GM19372 (cell line): ENCODE measurements around the gene ACTR3C.
A peak's percentile ranks its signal among the peaks of the same experiment; 100 is the strongest.
"Not testable (repeated sequence)": the region's sequence is repeated elsewhere in the genome, so short reads cannot be mapped to it uniquely, and the experiment has no call there.

ENCODE experiments used
- ATAC-seq: cut with Tn5 transposase; IDR thresholded peaks from one replicate; pipeline ENCODE4 v1.9.1; 2021; ENCODE audit warnings: mild to moderate bottlenecking, low read depth, moderate library complexity; ENCODE audit not compliant: unreplicated experiment

Gene ACTR3C

DNA sequence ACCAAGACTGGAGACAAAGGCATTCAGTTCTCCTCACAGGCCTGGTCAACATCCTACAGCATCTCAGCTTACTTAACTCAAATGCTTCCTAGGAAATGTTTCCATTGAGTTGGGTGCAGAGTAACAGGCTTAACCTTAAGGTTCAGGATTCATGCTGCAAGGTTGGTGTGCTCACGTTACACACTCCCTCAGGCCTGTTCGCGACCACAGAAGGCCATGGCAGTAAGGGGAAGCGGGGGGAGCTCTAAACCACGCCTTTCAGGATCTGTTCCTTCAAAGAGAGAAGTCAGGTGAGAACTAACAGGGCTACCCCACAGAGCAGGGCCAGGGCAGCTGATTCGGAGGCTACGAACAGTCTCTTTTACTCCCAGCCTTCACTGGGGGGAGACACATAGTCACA lies 35.5 kb downstream of the ACTR3C start:
- not testable (repeated sequence) for ATAC-seq

- ATAC-seq = not testable (repeated sequence)
These were observed 37.2 kb downstream of the ACTR3C start for GRCh38 chr7:150285849-150286754.

GRCh38 chr7:150283608-150284007 lies 39.7 kb downstream of the ACTR3C start:
- ATAC-seq = not testable (repeated sequence)

DNA sequence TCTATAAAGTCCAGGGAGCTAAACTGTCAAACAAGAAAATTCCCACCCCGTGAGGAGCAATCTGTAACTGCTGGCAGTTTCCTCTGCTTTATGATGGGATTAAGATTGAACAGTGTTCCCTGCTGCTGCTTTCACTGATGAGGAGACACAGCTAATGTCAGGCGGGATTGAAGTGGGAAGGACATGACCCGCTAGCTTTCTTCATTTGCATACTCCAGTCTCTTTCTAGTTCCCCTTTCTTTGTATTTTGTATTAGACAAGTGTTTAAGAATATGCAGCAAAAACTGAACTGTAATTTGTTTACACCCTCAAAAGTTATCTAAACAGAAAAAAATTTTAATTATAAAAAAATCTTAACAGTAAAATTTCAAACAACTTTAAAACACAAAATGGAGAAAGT lies 40.2 kb downstream of the ACTR3C start:
- not testable (repeated sequence) for ATAC-seq

- not testable (repeated sequence) for ATAC-seq
These were observed 41.5 kb downstream of the ACTR3C start for GRCh38 chr7:150281681-150282403.

DNA sequence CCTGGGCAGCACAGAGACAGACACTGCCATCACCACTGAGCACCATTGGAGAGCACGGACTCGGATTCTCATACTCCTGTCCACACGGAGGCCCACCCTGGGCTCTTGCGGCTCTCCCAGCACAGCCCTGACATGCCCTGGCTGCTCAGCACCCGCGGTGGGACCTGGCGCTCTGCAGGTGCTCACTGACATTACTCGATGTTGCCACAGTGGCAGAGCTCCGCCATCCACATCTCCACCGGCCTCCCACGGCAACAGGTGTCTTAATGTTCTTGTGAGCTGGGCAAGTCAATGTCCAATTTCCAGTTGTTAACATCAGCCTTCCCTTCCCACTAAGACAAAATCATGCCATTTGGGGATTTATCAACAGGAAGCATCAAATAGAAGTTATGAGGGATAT lies 45.0 kb downstream of the ACTR3C start:
- ATAC-seq = not testable (repeated sequence)

DNA sequence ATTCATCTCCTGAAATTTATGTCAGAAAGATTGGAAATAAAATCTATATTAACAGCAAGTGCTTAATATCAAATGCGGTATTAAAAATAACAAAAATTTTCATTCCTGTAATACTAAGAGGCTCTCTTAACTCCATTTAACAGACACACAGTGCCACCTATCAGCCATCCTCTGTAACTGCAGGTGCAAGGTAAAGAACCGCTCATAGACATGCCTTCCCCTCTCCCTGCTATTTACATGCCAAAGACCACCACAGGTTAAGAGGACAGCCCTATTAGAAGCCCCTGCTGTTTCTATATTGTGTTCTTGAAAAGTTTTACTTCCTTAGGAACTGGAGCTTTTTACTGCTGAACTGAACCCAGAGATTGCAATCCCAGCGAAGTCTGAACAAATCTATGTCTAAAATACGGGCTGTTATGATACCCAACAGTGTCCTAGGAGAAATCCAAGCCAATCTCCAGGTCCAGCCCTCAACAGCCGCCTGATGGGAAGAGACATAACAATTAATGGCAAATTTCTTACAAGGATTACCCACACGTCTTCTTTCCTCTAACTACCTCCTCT lies 47.1 kb downstream of the ACTR3C start:
- peak; percentile 65 for ATAC-seq

GRCh38 chr7:150271898-150272297 lies 51.4 kb downstream of the ACTR3C start:
- ATAC-seq = not testable (repeated sequence)

DNA sequence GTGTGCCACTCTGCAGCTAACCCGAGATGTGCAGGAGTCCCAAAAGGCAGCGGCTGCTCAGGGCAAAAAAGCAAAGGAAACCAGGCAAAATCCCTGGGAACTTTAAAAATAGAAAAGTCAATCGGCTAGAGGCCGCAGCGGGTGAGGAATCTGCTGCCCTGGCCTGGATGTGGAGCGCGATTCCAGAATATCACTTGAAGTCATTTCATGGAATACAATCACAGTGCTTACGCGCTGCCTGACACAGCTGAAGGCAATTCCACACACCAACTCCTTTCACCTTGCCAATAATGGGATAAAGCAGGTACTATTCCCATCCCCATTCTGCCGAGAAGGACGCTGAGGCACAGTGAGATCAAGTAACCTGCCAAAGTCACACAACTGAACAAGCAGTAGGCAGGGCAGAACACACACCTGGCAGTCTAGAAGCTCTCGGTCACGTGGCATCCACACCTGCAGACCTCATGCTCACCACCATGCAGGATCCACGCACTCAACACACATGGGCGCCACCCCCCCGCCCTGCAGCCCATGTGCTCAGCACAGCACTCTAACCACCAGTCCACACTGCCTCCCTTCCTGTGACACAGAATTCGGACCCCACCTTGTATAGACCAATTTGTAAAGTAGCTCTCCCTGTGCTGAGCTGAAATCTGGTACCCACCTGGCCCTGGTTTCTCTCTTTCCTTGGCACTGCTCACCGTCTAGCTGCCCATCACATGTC lies 53.1 kb downstream of the ACTR3C start:
- not testable (repeated sequence) for ATAC-seq

DNA sequence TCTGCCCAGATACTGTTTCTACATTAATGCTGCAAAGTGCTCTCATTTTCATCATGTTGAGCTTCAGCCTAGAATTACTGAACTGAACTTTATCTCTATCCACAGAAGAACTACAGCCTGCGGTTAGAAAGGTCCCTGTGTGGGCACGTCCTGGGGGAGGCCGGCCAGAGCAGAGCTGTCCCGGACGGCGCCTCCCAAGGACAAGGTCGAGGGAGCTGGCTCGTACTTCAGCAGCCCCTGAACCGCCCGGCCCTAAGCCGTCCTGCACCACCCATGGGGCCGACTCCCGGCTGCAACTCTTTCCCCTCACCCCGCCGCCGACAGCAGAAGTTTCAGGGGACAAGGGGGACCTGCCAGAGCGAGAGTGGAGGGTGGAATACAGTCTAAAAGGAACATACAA lies 54.5 kb downstream of the ACTR3C start:
- ATAC-seq = not testable (repeated sequence)

- not testable (repeated sequence) for ATAC-seq
These were observed 55.1 kb downstream of the ACTR3C start for GRCh38 chr7:150268287-150268686.

DNA sequence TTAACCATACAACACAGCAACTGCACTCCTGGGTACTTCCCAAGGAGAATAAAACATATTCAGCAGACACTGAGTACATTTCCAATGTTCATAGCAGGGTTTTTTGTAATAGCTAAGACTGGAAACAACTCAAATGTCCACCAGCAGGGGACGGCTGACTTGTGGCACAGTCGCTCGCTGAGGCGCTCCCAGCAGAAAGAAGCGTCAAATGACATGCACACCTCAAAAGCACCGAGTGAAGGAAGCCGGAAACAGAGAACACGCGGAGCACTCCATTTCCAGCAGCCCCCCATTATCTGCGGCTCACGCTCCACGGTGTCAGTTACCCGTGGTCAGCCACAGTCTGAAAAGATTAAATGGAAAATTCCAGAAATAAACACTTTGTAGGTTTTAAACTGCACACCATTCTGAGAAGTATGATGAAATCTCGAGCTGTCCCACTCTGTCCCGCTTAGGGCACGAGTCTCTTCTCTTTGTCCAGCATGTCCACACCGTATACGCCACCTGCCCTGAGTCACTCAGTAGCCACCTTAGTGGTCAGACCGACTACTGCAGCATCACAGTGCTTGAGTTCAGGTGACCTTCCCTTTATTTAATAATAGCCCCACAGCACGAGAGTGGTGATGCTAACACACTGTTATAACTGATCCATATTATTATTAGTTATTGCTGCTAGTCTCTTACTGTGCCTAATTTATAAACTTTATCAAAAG lies 56.2 kb downstream of the ACTR3C start:
- ATAC-seq = not testable (repeated sequence)

DNA sequence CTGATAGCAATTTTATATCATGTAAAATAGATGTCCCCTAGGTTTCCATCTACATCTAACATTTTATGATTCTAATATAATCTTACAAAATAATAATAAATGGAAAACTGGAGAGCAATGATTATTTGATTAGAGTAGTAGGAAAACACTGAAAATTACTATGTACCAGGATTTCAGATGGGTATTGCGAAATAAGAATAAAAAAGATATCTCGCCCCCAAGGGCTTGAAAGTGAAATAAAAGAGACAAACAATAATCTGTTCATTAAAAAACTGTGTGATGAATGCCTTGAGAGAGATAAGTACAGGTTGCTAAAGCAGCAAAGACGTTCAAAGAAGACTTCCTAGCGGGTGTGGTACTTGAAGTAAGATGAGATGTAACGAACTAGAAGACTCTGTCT lies 60.7 kb downstream of the ACTR3C start:
- not testable (repeated sequence) for ATAC-seq

DNA sequence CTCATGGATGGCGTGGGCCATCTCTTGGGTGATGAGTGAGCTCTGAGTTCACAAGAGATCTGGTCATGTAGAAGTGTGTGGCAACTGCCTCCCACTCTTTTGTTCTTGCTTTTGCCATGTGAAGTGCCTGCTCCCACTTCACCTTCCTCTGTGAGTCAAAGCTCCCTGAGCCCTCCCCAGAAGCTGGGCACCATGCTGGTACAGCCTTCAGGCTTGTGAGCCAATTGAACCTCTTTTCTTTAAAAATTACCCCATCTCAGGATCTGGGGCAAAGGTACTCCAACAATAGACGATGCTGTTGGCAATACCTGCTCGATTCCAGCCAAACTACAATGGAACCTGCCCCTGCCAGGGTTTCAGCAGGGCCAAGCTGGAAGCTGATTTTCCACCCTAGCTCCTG lies 75.6 kb downstream of the ACTR3C start:
- ATAC-seq = not testable (repeated sequence)

GRCh38 chr7:150245208-150245607 lies 78.1 kb downstream of the ACTR3C start:
- not testable (repeated sequence) for ATAC-seq

GRCh38 chr7:150242935-150243334 lies 80.4 kb downstream of the ACTR3C start:
- not testable (repeated sequence) for ATAC-seq

DNA sequence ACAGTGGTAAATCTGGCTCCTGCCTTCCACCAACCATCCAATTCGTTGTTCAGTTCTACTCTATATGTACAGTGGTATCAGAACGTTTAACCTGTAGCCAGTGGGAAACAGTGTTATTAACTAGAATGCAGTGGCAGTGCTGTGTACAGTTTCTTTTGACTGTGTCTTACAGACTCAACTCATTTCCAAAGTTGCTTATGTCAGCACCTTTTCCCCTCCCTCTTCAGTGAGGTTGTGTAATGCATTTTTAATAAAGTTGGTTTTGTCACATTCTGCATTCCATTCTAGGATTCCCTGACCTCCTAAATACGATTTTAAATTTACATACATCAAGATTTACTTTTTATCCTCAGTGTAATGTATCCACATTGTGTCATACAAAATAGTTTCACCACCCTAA lies 97.9 kb downstream of the ACTR3C start:
- ATAC-seq = not testable (repeated sequence)

DNA sequence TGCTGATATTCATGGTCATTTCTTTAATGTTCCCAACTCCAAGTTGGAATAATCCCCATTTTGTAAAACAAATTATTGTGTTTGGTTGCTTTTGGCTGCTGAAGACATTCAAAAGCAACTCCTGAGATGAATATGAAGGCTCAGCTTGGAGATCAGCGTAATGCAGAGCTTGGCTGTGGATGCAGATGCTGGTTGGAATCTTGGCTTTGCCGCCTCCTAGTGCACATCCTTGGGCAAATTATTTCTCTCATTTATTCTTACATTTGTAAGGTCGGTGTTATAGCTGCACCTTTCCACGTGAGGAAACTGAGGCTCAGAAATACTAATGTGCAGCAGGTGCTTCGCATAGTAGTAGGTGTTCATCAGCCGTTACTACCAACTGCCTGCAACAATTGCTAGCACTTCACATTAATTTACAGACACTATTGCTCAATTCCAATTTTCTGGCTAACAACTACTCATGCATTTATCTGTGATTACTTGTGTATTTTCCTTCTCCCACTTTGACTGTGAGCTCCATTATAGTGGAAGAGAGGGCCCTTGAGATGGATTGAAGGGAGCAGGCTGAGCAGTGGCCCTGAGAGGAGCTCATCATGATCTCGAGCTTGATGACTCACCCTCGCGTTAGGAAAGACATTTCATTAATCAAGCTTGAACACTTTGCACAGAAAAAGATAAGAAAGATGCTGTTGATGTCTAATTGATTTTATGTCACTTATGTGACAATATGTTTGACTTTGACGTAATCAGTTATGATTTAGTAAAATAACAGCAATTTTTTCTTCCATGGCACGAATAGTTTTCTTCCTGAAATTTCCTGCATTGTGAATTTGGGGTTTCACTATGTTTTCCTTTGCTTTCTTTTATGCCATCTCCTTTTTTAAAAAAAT lies 101.0 kb downstream of the ACTR3C start:
- not testable (repeated sequence) for ATAC-seq

- not testable (repeated sequence) for ATAC-seq
These were observed 102.6 kb downstream of the ACTR3C start for GRCh38 chr7:150220673-150221181.
